Thoracic aorta (tissue), 2 donors: ENCODE measurements around the gene WDR18. TPM values are rescaled to one million over a fixed set of nuclear protein-coding genes. Genes with fewer than 3 reads are reported as not detected.

Experiments used
- ATAC-seq: fragments of 150-250 bp; one replicate; pipeline ENCODE4 v1.8.0; 2017; ENCODE audit warnings: low read depth; ENCODE audit not compliant: insufficient number of reproducible peaks, low FRiP score
- DNase-seq: peaks from one replicate; pipeline ENCODE4 v3.0.0-alpha.2; 2020; ENCODE audit warnings: low spot score
- H3K27ac ChIP-seq, 2 donors: fragments of 200-600 bp; sonication (generic); 1 replicate in 1 of 2; 2 replicates in 1 of 2; pipeline ENCODE4 v1.5.1; 2016; ENCODE audit warnings: mild to moderate bottlenecking in 2 of 2, moderate library complexity in 2 of 2
- H3K27me3 ChIP-seq: fragments of 200-600 bp; sonication (generic); replicated peaks from 2 replicates; pipeline ENCODE4 v1.6.0; 2016; ENCODE audit warnings: mild to moderate bottlenecking; ENCODE audit not compliant: insufficient read depth
- H3K36me3 ChIP-seq: fragments of 200-600 bp; sonication (generic); one replicate; pipeline ENCODE4 v1.5.1; 2016
- H3K4me1 ChIP-seq, 2 donors: fragments of 200-600 bp; sonication (generic); 1 replicate in 1 of 2; 2 replicates in 1 of 2; pipeline versions ENCODE4 v1.5.1 to v1.6.0; 2016; ENCODE audit warnings: low read depth in 2 of 2, mild to moderate bottlenecking in 1 of 2; ENCODE audit not compliant: control insufficient read depth in 1 of 2
- H3K4me3 ChIP-seq: fragments of 200-600 bp; sonication (generic); 2 replicates; pipeline ENCODE4 v1.5.1; 2016; ENCODE audit warnings: mild to moderate bottlenecking
- H3K9me3 ChIP-seq: fragments of 200-600 bp; sonication (generic); 2 replicates; pipeline ENCODE4 v1.5.1; 2016
- CTCF ChIP-seq: fragments of 200-600 bp; sonication (generic); IDR thresholded peaks from one replicate; pipeline ENCODE4 v1.5.1; 2019; ENCODE audit warnings: antibody characterized with exemption
- total RNA-seq, 2 donors: library from RNA; depleted of rRNA; stranded (reverse); fragments of >200 nt; gene quantifications; one replicate each; pipeline versions ENCODE4 v1.1.0 to v1.2.3, GENCODE V29; 2016

Gene WDR18
- total RNA-seq, 2 donors from 2014 or later, result 6.8 to 27.6 TPM

DNA sequence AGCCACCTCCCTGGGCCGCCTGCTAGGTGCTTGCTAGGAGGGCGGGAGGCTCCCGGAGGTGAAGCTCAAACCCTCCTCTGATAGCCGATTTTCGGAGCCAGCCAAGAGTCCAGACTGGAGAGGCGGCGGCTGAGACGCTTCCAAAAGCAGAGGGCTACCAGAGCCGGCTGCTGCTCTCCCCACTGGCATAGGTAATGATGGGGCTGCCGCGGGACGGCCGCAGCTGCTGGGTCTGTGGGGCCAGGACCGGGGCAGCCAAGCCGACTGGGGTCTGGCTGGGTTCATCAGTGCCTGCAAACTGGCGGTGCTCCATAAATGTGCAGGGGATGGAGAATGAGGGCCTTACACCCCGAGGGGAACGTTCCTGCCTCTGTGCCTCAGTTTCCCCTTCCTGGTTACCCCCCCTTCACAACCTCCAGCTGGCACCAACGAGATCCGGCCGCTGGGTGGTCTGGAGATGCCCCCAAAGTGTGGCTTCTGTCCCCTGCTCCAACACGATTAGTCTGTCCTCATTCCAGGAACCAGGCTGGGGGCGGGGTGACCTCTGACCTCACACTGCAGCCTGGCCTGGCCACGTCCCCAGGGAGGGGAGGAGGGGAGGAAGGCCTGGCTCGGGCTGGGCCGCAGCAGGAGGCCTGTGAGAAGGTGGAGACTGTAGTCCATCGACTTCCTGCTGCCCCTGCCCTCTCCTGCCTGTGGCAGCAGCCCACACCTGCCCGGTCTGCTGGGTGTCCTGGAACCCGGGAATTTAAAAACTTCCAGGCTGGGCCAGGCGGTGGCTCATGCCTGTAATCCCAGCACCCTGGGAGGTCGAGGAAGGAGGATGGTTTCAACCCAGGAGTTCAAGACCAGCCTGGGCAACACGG is 3.8 kb upstream of the WDR18 start:
- Histone ChIP-seq H3K27me3 (no peaks in the 10 kb centered on the region), H3K9me3 (no peaks in the 10 kb centered on the region), H3K4me1 (peaks cover 12 to 24% of the 10 kb centered on the region in 2 donors), H3K27ac (no peak overlapping the region), H3K4me3 (no peak overlapping the region), H3K36me3 (no peaks in the 10 kb centered on the region)
- no peak for DNase-seq
- no peak for ATAC-seq
- TF ChIP-seq CTCF, result no peak

GRCh38 chr19:982567-983170 is 1.5 kb upstream of the WDR18 start:
- H3K36me3 ChIP-seq, result peaks cover 3% of the 10 kb centered on the region
- H3K4me1 ChIP-seq, result peaks cover 12 to 24% of the 10 kb centered on the region in 2 donors
- ATAC-seq (no peak), DNase-seq (no peak)
- H3K4me3 ChIP-seq, result peak overlapping the region; percentile 48
- no peak overlapping the region for H3K27ac ChIP-seq
- no peaks in the 10 kb centered on the region for H3K9me3 ChIP-seq
- no peaks in the 10 kb centered on the region for H3K27me3 ChIP-seq
- peak; percentile 96 for TF ChIP-seq CTCF

DNA sequence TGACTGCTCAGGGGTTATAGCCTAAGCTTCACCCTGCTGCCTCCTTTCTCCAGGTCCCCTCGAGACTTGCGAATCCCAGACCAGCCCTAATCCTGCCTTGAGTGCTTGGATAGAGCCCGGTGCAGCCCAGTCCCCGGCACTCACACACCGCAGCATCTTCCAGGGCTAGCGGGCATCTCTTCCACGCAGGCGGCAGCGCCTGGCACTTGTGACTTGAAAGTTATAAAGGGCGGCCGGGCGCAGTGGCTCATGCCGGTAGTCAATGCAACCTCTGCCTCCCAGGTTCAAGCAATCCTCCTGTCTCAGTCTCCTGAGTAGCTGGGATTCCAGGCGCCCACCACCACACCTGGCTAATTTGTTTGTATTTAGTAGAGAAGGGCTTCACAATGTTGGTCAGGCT is 1.9 kb downstream of the WDR18 start:
- DNase-seq (no peak), ATAC-seq (no peak)
- Histone ChIP-seq H3K4me1 (peaks cover 12 to 24% of the 10 kb centered on the region in 2 donors), H3K4me3 (no peak overlapping the region), H3K9me3 (no peaks in the 10 kb centered on the region), H3K27ac (no peak overlapping the region), H3K36me3 (peaks cover 6% of the 10 kb centered on the region), H3K27me3 (no peaks in the 10 kb centered on the region)
- no peak for TF ChIP-seq CTCF

GRCh38 chr19:988081-988480 is 3.9 kb downstream of the WDR18 start:
- H3K4me3 ChIP-seq, result no peak overlapping the region
- H3K4me1 ChIP-seq, result peaks cover 10 to 15% of the 10 kb centered on the region in 2 donors
- DNase-seq (no peak), ATAC-seq (no peak)
- no peaks in the 10 kb centered on the region for H3K27me3 ChIP-seq
- H3K36me3 ChIP-seq, result peaks cover 6% of the 10 kb centered on the region
- H3K27ac ChIP-seq, result no peak overlapping the region
- H3K9me3 ChIP-seq, result no peaks in the 10 kb centered on the region
- no peak for TF ChIP-seq CTCF

GRCh38 chr19:988510-988909 is 4.4 kb downstream of the WDR18 start:
- H3K9me3 ChIP-seq, result no peaks in the 10 kb centered on the region
- peaks cover 6% of the 10 kb centered on the region for H3K36me3 ChIP-seq
- DNase-seq (no peak), ATAC-seq (no peak)
- peaks cover 10 to 11% of the 10 kb centered on the region in 2 donors for H3K4me1 ChIP-seq
- H3K4me3 ChIP-seq, result no peak overlapping the region
- H3K27ac ChIP-seq, result no peak overlapping the region
- no peaks in the 10 kb centered on the region for H3K27me3 ChIP-seq
- TF ChIP-seq CTCF, result no peak
